ENCODE data around the gene LRBA.
A peak's percentile ranks its signal among the peaks of the same experiment; 100 is the strongest.

The LRBA gene

GRCh38 chr4:151021637-151022334 is 6.7 kb upstream of the LRBA start:
- no CpG with 5 or more reads among the region's 1 CpG for WGBS (ENCODE audit: insufficient coverage, insufficient read length)
- no peaks in the 10 kb centered on the region for H3K27me3 ChIP-seq (ENCODE audit: control insufficient read depth, insufficient read depth, low read length)
- DNase-seq (ENCODE audit: low read depth, low spot score), result no peak

GRCh38 chr4:151015459-151016347 is 619 bp upstream of the LRBA start:
- peak; percentile 55 for DNase-seq (ENCODE audit: low read depth, low spot score)
- H3K4me1 ChIP-seq (ENCODE audit: control insufficient read depth, insufficient read depth, low read length), result no peaks in the 10 kb centered on the region
- H3K4me3 ChIP-seq (ENCODE audit: low read length), result peak overlapping the region; percentile 83; the same call in 1 of the 2 replicates
- WGBS (ENCODE audit: insufficient coverage, insufficient read length), result no CpG with 5 or more reads among the region's 87 CpGs
- H3K27ac ChIP-seq (ENCODE audit: low read length), result no peak overlapping the region
- no peaks in the 10 kb centered on the region for H3K9me3 ChIP-seq (ENCODE audit: control insufficient read depth, insufficient read depth, low read length)
- H3K36me3 ChIP-seq (ENCODE audit: control insufficient read depth, insufficient read depth, low read length), result no peaks in the 10 kb centered on the region
- H3K27me3 ChIP-seq (ENCODE audit: control insufficient read depth, insufficient read depth, low read length), result no peaks in the 10 kb centered on the region

More at GRCh38 chr4:151021637-151022334, 6.7 kb upstream of the LRBA start:
- no peak overlapping the region for H3K27ac ChIP-seq (ENCODE audit: low read length)
- no peaks in the 10 kb centered on the region for H3K4me1 ChIP-seq (ENCODE audit: control insufficient read depth, insufficient read depth, low read length)
- H3K9me3 ChIP-seq (ENCODE audit: control insufficient read depth, insufficient read depth, low read length), result no peaks in the 10 kb centered on the region
- H3K36me3 ChIP-seq (ENCODE audit: control insufficient read depth, insufficient read depth, low read length), result no peaks in the 10 kb centered on the region; the same call in 1 of the 2 replicates
- no peak overlapping the region for H3K4me3 ChIP-seq (ENCODE audit: low read length)

- Histone ChIP-seq H3K4me3 (ENCODE audit: low read length) (peak overlapping the region; percentile 83; the same call in 1 of the 2 replicates), H3K36me3 (ENCODE audit: control insufficient read depth, insufficient read depth, low read length) (no peaks in the 10 kb centered on the region), H3K27ac (ENCODE audit: low read length) (no peak overlapping the region), H3K4me1 (ENCODE audit: control insufficient read depth, insufficient read depth, low read length) (no peaks in the 10 kb centered on the region), H3K27me3 (ENCODE audit: control insufficient read depth, insufficient read depth, low read length) (no peaks in the 10 kb centered on the region), H3K9me3 (ENCODE audit: control insufficient read depth, insufficient read depth, low read length) (no peaks in the 10 kb centered on the region)
- no peak for DNase-seq (ENCODE audit: low read depth, low spot score)
- WGBS (ENCODE audit: insufficient coverage, insufficient read length), result no CpG with 5 or more reads among the region's 4 CpGs
Measured at GRCh38 chr4:151013944-151014343, 1.1 kb downstream of the LRBA start.

- no peaks in the 10 kb centered on the region for H3K36me3 ChIP-seq (ENCODE audit: control insufficient read depth, insufficient read depth, low read length)
- DNase-seq (ENCODE audit: low read depth, low spot score), result no peak
- no peaks in the 10 kb centered on the region for H3K9me3 ChIP-seq (ENCODE audit: control insufficient read depth, insufficient read depth, low read length)
- no peaks in the 10 kb centered on the region for H3K27me3 ChIP-seq (ENCODE audit: control insufficient read depth, insufficient read depth, low read length)
- no peak overlapping the region for H3K27ac ChIP-seq (ENCODE audit: low read length)
- peak overlapping the region; percentile 19; the same call in 1 of the 2 replicates for H3K4me3 ChIP-seq (ENCODE audit: low read length)
- H3K4me1 ChIP-seq (ENCODE audit: control insufficient read depth, insufficient read depth, low read length), result no peaks in the 10 kb centered on the region
- WGBS (ENCODE audit: insufficient coverage, insufficient read length), result no CpG with 5 or more reads among the region's 1 CpG
Measured at GRCh38 chr4:151013491-151013890, 1.6 kb downstream of the LRBA start.

GRCh38 chr4:151012820-151013219 is 2.3 kb downstream of the LRBA start:
- no peak overlapping the region for H3K27ac ChIP-seq (ENCODE audit: low read length)
- no peaks in the 10 kb centered on the region for H3K27me3 ChIP-seq (ENCODE audit: control insufficient read depth, insufficient read depth, low read length)
- H3K4me1 ChIP-seq (ENCODE audit: control insufficient read depth, insufficient read depth, low read length), result no peaks in the 10 kb centered on the region
- DNase-seq (ENCODE audit: low read depth, low spot score), result no peak
- no peak overlapping the region; the same call in 1 of the 2 replicates for H3K4me3 ChIP-seq (ENCODE audit: low read length)
- H3K9me3 ChIP-seq (ENCODE audit: control insufficient read depth, insufficient read depth, low read length), result no peaks in the 10 kb centered on the region
- no peaks in the 10 kb centered on the region for H3K36me3 ChIP-seq (ENCODE audit: control insufficient read depth, insufficient read depth, low read length)
- no CpG with 5 or more reads among the region's 8 CpGs for WGBS (ENCODE audit: insufficient coverage, insufficient read length)

- Histone ChIP-seq H3K4me1 (ENCODE audit: control insufficient read depth, insufficient read depth, low read length) (no peaks in the 10 kb centered on the region), H3K36me3 (ENCODE audit: control insufficient read depth, insufficient read depth, low read length) (no peaks in the 10 kb centered on the region), H3K9me3 (ENCODE audit: control insufficient read depth, insufficient read depth, low read length) (no peaks in the 10 kb centered on the region), H3K27me3 (ENCODE audit: control insufficient read depth, insufficient read depth, low read length) (no peaks in the 10 kb centered on the region), H3K27ac (ENCODE audit: low read length) (no peak overlapping the region), H3K4me3 (ENCODE audit: low read length) (no peak overlapping the region)
- no peak for DNase-seq (ENCODE audit: low read depth, low spot score)
- WGBS (ENCODE audit: insufficient coverage, insufficient read length), result no CpG with 5 or more reads among the region's 2 CpGs
Measured at GRCh38 chr4:151012376-151012775, 2.7 kb downstream of the LRBA start.

- no peak overlapping the region for H3K4me3 ChIP-seq (ENCODE audit: low read length)
- peaks cover 4% of the 10 kb centered on the region; the same call in 1 of the 2 replicates for H3K4me1 ChIP-seq (ENCODE audit: control insufficient read depth, insufficient read depth, low read length)
- no peak for DNase-seq (ENCODE audit: low read depth, low spot score)
- no peaks in the 10 kb centered on the region for H3K9me3 ChIP-seq (ENCODE audit: control insufficient read depth, insufficient read depth, low read length)
- H3K27ac ChIP-seq (ENCODE audit: low read length), result no peak overlapping the region
- WGBS (ENCODE audit: insufficient coverage, insufficient read length), result no CpG with 5 or more reads among the region's 5 CpGs
- no peaks in the 10 kb centered on the region for H3K27me3 ChIP-seq (ENCODE audit: control insufficient read depth, insufficient read depth, low read length)
- H3K36me3 ChIP-seq (ENCODE audit: control insufficient read depth, insufficient read depth, low read length), result no peaks in the 10 kb centered on the region
Measured at GRCh38 chr4:151004222-151004621, 10.9 kb downstream of the LRBA start.

- H3K4me3 ChIP-seq (ENCODE audit: low read length), result no peak overlapping the region
- no peaks in the 10 kb centered on the region for H3K36me3 ChIP-seq (ENCODE audit: control insufficient read depth, insufficient read depth, low read length)
- no CpG with 5 or more reads among the region's 7 CpGs for WGBS (ENCODE audit: insufficient coverage, insufficient read length)
- H3K27ac ChIP-seq (ENCODE audit: low read length), result no peak overlapping the region
- H3K4me1 ChIP-seq (ENCODE audit: control insufficient read depth, insufficient read depth, low read length), result peaks cover 4% of the 10 kb centered on the region; the same call in 1 of the 2 replicates
- no peak for DNase-seq (ENCODE audit: low read depth, low spot score)
- no peaks in the 10 kb centered on the region for H3K27me3 ChIP-seq (ENCODE audit: control insufficient read depth, insufficient read depth, low read length)
- H3K9me3 ChIP-seq (ENCODE audit: control insufficient read depth, insufficient read depth, low read length), result no peaks in the 10 kb centered on the region
Measured at GRCh38 chr4:151000747-151001429, 14.2 kb downstream of the LRBA start.

- Histone ChIP-seq H3K36me3 (ENCODE audit: control insufficient read depth, insufficient read depth, low read length) (no peaks in the 10 kb centered on the region), H3K9me3 (ENCODE audit: control insufficient read depth, insufficient read depth, low read length) (no peaks in the 10 kb centered on the region), H3K27ac (ENCODE audit: low read length) (no peak overlapping the region), H3K4me3 (ENCODE audit: low read length) (no peak overlapping the region), H3K27me3 (ENCODE audit: control insufficient read depth, insufficient read depth, low read length) (no peaks in the 10 kb centered on the region), H3K4me1 (ENCODE audit: control insufficient read depth, insufficient read depth, low read length) (peaks cover 4% of the 10 kb centered on the region; the same call in 1 of the 2 replicates)
- no peak for DNase-seq (ENCODE audit: low read depth, low spot score)
- WGBS (ENCODE audit: insufficient coverage, insufficient read length), result no CpG with 5 or more reads among the region's 1 CpG
Measured at GRCh38 chr4:150999086-150999485, 16.0 kb downstream of the LRBA start.

- Histone ChIP-seq H3K4me1 (ENCODE audit: control insufficient read depth, insufficient read depth, low read length) (peaks cover 4% of the 10 kb centered on the region; the same call in 1 of the 2 replicates), H3K27ac (ENCODE audit: low read length) (no peak overlapping the region), H3K4me3 (ENCODE audit: low read length) (no peak overlapping the region), H3K27me3 (ENCODE audit: control insufficient read depth, insufficient read depth, low read length) (no peaks in the 10 kb centered on the region), H3K36me3 (ENCODE audit: control insufficient read depth, insufficient read depth, low read length) (no peaks in the 10 kb centered on the region), H3K9me3 (ENCODE audit: control insufficient read depth, insufficient read depth, low read length) (no peaks in the 10 kb centered on the region)
- DNase-seq (ENCODE audit: low read depth, low spot score), result no peak
Measured at GRCh38 chr4:150997141-150997540, 17.9 kb downstream of the LRBA start.
